T-helper 22 cell (primary cell): ENCODE measurements around the gene TRAF2.
"Not testable (repeated sequence)": the region's sequence is repeated elsewhere in the genome, so short reads cannot be mapped to it uniquely, and the experiment has no call there.

Experiments
- DNase-seq: peaks from one replicate; pipeline ENCODE4 v3.0.0-alpha.2; 2020; ENCODE audit warnings: low read depth

Gene TRAF2

GRCh38 chr9:136857581-136858412, 28.5 kb upstream of the TRAF2 start:
- no peak for DNase-seq

GRCh38 chr9:136858452-136858843, 27.9 kb upstream of the TRAF2 start:
- DNase-seq, result no peak

- DNase-seq, result no peak
Observed at GRCh38 chr9:136858844-136859757, 27.2 kb upstream of the TRAF2 start.

GRCh38 chr9:136860529-136860928, 25.8 kb upstream of the TRAF2 start:
- no peak for DNase-seq

GRCh38 chr9:136860933-136861873, 25.1 kb upstream of the TRAF2 start:
- no peak for DNase-seq

- no peak for DNase-seq
Observed at GRCh38 chr9:136861874-136862457, 24.4 kb upstream of the TRAF2 start.

- no peak for DNase-seq
Observed at GRCh38 chr9:136862849-136863622, 23.3 kb upstream of the TRAF2 start.

- DNase-seq, result no peak
Observed at GRCh38 chr9:136863623-136864273, 22.6 kb upstream of the TRAF2 start.

GRCh38 chr9:136865041-136865767, 21.1 kb upstream of the TRAF2 start:
- DNase-seq, result no peak

GRCh38 chr9:136865768-136866103, 20.6 kb upstream of the TRAF2 start:
- DNase-seq, result no peak

GRCh38 chr9:136866898-136867421, 19.4 kb upstream of the TRAF2 start:
- not testable (repeated sequence) for DNase-seq

- no peak for DNase-seq
Observed at GRCh38 chr9:136867480-136867879, 18.8 kb upstream of the TRAF2 start.

GRCh38 chr9:136867917-136868316, 18.4 kb upstream of the TRAF2 start:
- DNase-seq, result no peak

- no peak for DNase-seq
Observed at GRCh38 chr9:136868644-136869043, 17.7 kb upstream of the TRAF2 start.

GRCh38 chr9:136869611-136870010, 16.7 kb upstream of the TRAF2 start:
- DNase-seq, result not testable (repeated sequence)

GRCh38 chr9:136875155-136875554, 11.2 kb upstream of the TRAF2 start:
- no peak for DNase-seq

GRCh38 chr9:136876476-136876875, 9.8 kb upstream of the TRAF2 start:
- DNase-seq, result no peak

GRCh38 chr9:136880651-136881050, 5.7 kb upstream of the TRAF2 start:
- no peak for DNase-seq

- DNase-seq, result no peak
Observed at GRCh38 chr9:136881691-136882108, 4.6 kb upstream of the TRAF2 start.
